ENCODE data around the gene ADSS1. TPM values are rescaled to one million over a fixed set of nuclear protein-coding genes. Genes with fewer than 3 reads are reported as not detected.
A peak's percentile ranks its signal among the peaks of the same experiment; 100 is the strongest.

ADSS1 gene
- total and polyA plus RNA-seq, 4 donors: 1.8 to 18.8 (median 12.2) TPM

GRCh38 chr14:104766256-104766862 lies 42.3 kb downstream of the ADSS1 start:
- peaks cover 0 to 11% (median 6%) of the 10 kb centered on the region in 4 donors for H3K36me3 ChIP-seq (ENCODE audit: control insufficient read depth in 4 of 4, insufficient read depth in 3 of 4, low read depth in 1 of 4, low read length in 3 of 4)
- H3K27me3 ChIP-seq (ENCODE audit: control insufficient read depth in 4 of 4, insufficient read depth in 4 of 4, low read length in 3 of 4): no peaks in the 10 kb centered on the region
- no peak for DNase-seq (ENCODE audit: low spot score)
- TF ChIP-seq MAX (IDR thresholded peaks at IDR 0.05) (no peak), ATF3 (IDR thresholded peaks at IDR 0.05) (no peak), HNF4A (conservative IDR thresholded peaks at IDR 0.05) (no peak), RAD21 (IDR thresholded peaks at IDR 0.05) (no peak), REST (IDR thresholded peaks at IDR 0.05) (no peak), SP1 (IDR thresholded peaks at IDR 0.05) (no peak), TAF1 (conservative IDR thresholded peaks at IDR 0.05) (no peak), JUND (IDR thresholded peaks at IDR 0.05) (no peak), RXRA (IDR thresholded peaks at IDR 0.05) (no peak), ZBTB33 (IDR thresholded peaks at IDR 0.05) (no peak), YY1 (IDR thresholded peaks at IDR 0.05) (no peak), NR2F2 (IDR thresholded peaks at IDR 0.05) (no peak), HNF4G (IDR thresholded peaks at IDR 0.05) (no peak), FOXA1 (IDR thresholded peaks at IDR 0.05) (no peak), GABPA (IDR thresholded peaks at IDR 0.05 in 1 of 2, conservative IDR thresholded peaks at IDR 0.05 in 1 of 2) (no peak), FOXA2 (IDR thresholded peaks at IDR 0.05) (no peak), EGR1 (IDR thresholded peaks at IDR 0.05; ENCODE audit: low read depth in 2 of 2) (no peak), CTCF (IDR thresholded peaks at IDR 0.05; ENCODE audit: low read depth, low read length, missing input control) (no peak)
- H3K4me3 ChIP-seq (ENCODE audit: low read depth in 1 of 3, low read length in 3 of 3): peak overlapping the region in 2 of 3 donors; percentile 54 to 68
- no peaks in the 10 kb centered on the region for H3K9me3 ChIP-seq (ENCODE audit: control insufficient read depth in 4 of 4, low read length in 3 of 4)
- peak overlapping the region in 1 of 2 donors; percentile 70 for H3K9ac ChIP-seq (ENCODE audit: low read depth in 1 of 2, low read length in 2 of 2)
- H3K27ac ChIP-seq (ENCODE audit: low read depth in 1 of 2, low read length in 2 of 2): peak overlapping the region; percentile 44 to 79
- peaks cover 5 to 34% (median 18%) of the 10 kb centered on the region in 4 donors for H3K4me1 ChIP-seq (ENCODE audit: control insufficient read depth in 4 of 4, insufficient read depth in 4 of 4, low read length in 3 of 4)
- WGBS: 50% methylated on average over 4 of the region's 4 CpGs
